ENCODE results near the gene TAF7. TPM values are rescaled to one million over a fixed set of nuclear protein-coding genes. Genes with fewer than 3 reads are reported as not detected.
A peak's percentile ranks its signal among the peaks of the same experiment; 100 is the strongest.

The TAF7 gene
- total and polyA plus RNA-seq, 9 of the 15 experiments (the other 6 are each of a cell fraction or from before 2014, with no cell fraction given) = 51.6 to 116 (median 73.3) TPM

DNA sequence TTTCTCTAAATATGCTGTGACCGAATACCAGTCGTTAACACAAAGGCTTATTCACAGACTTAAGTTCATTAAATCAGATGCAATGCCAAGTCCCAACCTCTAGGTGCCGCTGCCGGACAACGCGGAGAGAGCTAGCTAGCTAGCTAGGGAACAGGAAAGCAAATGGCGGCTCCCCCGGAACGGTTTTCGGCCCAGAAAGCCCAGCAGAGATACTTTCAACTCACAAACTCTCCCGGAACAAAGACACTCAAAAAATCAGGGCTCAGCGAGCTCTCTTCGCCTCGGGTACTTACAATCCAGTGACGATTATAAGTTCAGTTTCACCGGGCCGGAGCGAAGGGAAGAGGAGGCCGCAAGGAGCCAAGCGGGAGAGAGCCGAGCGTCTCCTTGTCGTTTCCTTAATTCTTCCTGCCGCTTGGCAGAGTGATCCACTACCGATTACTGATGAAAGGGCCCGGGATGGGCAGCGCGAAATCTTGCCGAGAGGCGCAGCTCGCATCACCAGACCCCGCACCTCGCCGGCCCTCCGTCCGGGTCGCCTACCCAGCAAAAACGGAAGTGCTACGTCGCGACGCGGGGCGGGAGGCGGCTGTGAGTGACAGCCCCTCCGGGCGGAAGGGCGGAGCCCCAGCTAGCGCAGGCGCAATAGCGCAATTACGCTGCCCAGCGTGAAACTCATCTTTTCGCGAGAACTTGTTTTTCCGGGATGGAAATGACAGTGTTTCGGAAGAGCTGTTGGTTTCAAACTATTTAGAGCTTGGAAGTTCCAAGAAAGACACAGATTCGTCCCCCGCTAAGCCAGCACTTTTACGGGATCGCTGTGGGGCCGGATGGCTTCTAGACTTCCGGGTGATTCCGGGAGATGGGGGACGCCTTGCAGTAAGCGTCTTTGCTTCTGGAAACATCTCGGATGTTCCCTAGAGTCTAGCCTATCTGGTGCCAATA, at the start of gene TAF7 (continued):
- TF ChIP-seq, protein P1, sequence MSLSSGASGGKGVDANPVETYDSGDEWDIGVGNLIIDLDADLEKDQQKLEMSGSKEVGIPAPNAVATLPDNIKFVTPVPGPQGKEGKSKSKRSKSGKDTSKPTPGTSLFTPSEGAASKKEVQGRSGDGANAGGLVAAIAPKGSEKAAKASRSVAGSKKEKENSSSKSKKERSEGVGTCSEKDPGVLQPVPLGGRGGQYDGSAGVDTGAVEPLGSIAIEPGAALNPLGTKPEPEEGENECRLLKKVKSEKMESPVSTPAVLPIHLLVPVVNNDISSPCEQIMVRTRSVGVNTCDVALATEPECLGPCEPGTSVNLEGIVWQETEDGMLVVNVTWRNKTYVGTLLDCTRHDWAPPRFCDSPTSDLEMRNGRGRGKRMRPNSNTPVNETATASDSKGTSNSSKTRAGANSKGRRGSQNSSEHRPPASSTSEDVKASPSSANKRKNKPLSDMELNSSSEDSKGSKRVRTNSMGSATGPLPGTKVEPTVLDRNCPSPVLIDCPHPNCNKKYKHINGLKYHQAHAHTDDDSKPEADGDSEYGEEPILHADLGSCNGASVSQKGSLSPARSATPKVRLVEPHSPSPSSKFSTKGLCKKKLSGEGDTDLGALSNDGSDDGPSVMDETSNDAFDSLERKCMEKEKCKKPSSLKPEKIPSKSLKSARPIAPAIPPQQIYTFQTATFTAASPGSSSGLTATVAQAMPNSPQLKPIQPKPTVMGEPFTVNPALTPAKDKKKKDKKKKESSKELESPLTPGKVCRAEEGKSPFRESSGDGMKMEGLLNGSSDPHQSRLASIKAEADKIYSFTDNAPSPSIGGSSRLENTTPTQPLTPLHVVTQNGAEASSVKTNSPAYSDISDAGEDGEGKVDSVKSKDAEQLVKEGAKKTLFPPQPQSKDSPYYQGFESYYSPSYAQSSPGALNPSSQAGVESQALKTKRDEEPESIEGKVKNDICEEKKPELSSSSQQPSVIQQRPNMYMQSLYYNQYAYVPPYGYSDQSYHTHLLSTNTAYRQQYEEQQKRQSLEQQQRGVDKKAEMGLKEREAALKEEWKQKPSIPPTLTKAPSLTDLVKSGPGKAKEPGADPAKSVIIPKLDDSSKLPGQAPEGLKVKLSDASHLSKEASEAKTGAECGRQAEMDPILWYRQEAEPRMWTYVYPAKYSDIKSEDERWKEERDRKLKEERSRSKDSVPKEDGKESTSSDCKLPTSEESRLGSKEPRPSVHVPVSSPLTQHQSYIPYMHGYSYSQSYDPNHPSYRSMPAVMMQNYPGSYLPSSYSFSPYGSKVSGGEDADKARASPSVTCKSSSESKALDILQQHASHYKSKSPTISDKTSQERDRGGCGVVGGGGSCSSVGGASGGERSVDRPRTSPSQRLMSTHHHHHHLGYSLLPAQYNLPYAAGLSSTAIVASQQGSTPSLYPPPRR (CRISPR knock-in tag; IDR thresholded peaks at IDR 0.05; ENCODE audit: borderline replicate concordance) = no peak
- TF ChIP-seq DDX20 (tag; IDR thresholded peaks at IDR 0.05; ENCODE audit: low read depth) (no peak), ZKSCAN3 (CRISPR knock-in tag; IDR thresholded peaks at IDR 0.05) (no peak), DNMT1 (IDR thresholded peaks at IDR 0.05) (no peak), ZNF174 (CRISPR knock-in tag; IDR thresholded peaks at IDR 0.05) (no peak), MBD2 (IDR thresholded peaks at IDR 0.05; ENCODE audit: borderline replicate concordance, low read depth) (peak; percentile 67; the same call in 1 of the 2 replicates), SPI1 (IDR thresholded peaks at IDR 0.05; ENCODE audit: borderline replicate concordance, low read depth, low read length) (peak; percentile 99), ZNF232 (CRISPR knock-in tag; IDR thresholded peaks at IDR 0.05) (no peak), ZNF668 (CRISPR knock-in tag; IDR thresholded peaks at IDR 0.05) (no peak), NFIX (CRISPR knock-in tag; IDR thresholded peaks at IDR 0.05; ENCODE audit: low read depth) (no peak)
- TF ChIP-seq, protein P2, sequence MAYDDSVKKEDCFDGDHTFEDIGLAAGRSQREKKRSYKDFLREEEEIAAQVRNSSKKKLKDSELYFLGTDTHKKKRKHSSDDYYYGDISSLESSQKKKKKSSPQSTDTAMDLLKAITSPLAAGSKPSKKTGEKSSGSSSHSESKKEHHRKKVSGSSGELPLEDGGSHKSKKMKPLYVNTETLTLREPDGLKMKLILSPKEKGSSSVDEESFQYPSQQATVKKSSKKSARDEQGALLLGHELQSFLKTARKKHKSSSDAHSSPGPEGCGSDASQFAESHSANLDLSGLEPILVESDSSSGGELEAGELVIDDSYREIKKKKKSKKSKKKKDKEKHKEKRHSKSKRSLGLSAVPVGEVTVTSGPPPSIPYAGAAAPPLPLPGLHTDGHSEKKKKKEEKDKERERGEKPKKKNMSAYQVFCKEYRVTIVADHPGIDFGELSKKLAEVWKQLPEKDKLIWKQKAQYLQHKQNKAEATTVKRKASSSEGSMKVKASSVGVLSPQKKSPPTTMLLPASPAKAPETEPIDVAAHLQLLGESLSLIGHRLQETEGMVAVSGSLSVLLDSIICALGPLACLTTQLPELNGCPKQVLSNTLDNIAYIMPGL (CRISPR knock-in tag; IDR thresholded peaks at IDR 0.05) = 0 out of 2 replicates have a peak, but pooled peaks have one; percentile 77
- TF ChIP-seq, protein P3, sequence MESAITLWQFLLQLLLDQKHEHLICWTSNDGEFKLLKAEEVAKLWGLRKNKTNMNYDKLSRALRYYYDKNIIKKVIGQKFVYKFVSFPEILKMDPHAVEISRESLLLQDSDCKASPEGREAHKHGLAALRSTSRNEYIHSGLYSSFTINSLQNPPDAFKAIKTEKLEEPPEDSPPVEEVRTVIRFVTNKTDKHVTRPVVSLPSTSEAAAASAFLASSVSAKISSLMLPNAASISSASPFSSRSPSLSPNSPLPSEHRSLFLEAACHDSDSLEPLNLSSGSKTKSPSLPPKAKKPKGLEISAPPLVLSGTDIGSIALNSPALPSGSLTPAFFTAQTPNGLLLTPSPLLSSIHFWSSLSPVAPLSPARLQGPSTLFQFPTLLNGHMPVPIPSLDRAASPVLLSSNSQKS (CRISPR knock-in tag; IDR thresholded peaks at IDR 0.05) = no peak
- TF ChIP-seq, protein P4, sequence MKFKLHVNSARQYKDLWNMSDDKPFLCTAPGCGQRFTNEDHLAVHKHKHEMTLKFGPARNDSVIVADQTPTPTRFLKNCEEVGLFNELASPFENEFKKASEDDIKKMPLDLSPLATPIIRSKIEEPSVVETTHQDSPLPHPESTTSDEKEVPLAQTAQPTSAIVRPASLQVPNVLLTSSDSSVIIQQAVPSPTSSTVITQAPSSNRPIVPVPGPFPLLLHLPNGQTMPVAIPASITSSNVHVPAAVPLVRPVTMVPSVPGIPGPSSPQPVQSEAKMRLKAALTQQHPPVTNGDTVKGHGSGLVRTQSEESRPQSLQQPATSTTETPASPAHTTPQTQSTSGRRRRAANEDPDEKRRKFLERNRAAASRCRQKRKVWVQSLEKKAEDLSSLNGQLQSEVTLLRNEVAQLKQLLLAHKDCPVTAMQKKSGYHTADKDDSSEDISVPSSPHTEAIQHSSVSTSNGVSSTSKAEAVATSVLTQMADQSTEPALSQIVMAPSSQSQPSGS (CRISPR knock-in tag; IDR thresholded peaks at IDR 0.05) = no peak
- TF ChIP-seq, protein P5, sequence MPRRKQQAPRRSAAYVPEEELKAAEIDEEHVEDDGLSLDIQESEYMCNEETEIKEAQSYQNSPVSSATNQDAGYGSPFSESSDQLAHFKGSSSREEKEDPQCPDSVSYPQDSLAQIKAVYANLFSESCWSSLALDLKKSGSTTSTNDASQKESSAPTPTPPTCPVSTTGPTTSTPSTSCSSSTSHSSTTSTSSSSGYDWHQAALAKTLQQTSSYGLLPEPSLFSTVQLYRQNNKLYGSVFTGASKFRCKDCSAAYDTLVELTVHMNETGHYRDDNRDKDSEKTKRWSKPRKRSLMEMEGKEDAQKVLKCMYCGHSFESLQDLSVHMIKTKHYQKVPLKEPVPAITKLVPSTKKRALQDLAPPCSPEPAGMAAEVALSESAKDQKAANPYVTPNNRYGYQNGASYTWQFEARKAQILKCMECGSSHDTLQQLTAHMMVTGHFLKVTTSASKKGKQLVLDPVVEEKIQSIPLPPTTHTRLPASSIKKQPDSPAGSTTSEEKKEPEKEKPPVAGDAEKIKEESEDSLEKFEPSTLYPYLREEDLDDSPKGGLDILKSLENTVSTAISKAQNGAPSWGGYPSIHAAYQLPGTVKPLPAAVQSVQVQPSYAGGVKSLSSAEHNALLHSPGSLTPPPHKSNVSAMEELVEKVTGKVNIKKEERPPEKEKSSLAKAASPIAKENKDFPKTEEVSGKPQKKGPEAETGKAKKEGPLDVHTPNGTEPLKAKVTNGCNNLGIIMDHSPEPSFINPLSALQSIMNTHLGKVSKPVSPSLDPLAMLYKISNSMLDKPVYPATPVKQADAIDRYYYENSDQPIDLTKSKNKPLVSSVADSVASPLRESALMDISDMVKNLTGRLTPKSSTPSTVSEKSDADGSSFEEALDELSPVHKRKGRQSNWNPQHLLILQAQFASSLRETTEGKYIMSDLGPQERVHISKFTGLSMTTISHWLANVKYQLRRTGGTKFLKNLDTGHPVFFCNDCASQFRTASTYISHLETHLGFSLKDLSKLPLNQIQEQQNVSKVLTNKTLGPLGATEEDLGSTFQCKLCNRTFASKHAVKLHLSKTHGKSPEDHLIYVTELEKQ (CRISPR knock-in tag; IDR thresholded peaks at IDR 0.05) = no peak
